ENCODE data around the gene JAK2.
"Not testable (repeated sequence)": the region's sequence is repeated elsewhere in the genome, so short reads cannot be mapped to it uniquely, and the experiment has no call there.

Gene JAK2

DNA sequence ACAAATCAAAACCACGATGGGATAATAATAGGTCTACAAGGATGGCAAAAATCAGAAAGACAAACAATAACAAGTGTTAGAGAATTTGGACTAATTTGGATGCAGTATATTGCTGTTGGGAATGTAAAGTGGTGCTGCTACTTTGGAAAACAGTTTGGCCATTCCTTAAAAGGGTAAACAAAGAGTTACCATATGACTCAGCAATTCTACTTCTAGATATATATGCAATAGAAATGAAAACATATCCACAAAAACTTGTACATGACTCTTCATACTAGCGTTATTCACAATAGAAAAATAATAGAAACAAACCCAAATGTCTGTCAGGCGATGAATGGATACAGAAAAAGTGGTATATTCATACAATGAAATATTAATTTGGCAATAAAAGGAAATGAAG is 58.3 kb downstream of the JAK2 start:
- DNase-seq = no peak

- DNase-seq = no peak
Measured at GRCh38 chr9:5044160-5044559, 59.1 kb downstream of the JAK2 start.

GRCh38 chr9:5052838-5053237 is 67.8 kb downstream of the JAK2 start:
- no peak for DNase-seq

DNA sequence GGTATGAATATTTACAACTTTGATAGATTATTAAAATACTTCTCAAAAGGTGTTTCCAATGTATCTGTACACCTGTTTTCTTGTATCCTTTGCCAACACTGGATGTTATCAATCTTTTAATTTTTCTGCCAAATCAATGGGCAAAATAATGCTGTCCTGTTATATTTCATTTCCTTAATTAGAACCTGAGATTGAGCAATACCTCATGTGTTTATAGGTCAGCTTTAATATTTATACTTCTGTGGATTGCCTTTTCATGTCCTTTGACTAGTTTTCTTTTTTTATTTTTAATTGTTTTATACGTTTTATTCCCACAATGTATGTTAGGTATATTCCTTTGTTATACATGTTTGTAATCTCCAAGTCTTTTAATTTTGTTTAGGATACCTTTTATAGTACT is 77.6 kb downstream of the JAK2 start:
- no peak for DNase-seq

DNA sequence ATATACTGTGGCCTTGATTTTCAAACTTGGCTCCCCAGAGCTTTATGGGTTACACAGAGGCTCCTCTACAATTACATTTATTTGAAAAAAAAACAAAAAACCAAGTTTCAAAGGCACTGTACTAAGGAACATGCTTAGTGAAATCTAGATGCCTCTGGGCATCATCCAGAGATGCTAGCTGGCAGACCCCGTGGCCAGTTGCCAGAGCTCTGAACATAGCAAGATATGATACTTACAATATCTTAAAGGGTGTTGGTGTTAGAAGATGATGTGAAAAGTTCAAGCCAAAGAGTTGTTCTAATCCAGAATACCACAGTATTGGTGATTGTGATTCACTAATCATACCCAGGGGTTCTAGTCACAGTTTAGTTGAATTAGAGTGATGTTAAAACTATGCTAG is 87.8 kb downstream of the JAK2 start:
- no peak for DNase-seq

- DNase-seq = no peak
Measured at GRCh38 chr9:5073701-5074100, 88.6 kb downstream of the JAK2 start.

- no peak for DNase-seq
Measured at GRCh38 chr9:5085993-5086392, 100.9 kb downstream of the JAK2 start.

GRCh38 chr9:5089737-5090136 is 104.7 kb downstream of the JAK2 start:
- no peak for DNase-seq

DNA sequence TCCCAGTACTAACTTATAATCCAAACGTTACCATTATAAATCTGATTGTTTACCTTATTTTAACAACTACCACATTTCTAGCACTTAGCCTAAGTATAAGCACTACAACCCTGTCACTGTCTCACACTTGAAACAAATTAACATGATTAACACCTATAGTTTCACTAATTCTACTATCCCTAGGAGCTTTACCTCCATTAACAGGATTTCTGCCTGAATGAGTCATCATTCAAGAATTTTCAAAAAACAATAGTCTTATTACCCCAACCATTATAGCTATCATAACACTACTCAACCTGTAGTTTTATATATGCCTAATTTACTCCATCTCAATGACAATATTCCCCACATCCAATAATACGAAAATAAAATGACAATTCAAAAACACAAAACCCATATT is 110.7 kb downstream of the JAK2 start:
- DNase-seq = no peak

- DNase-seq = no peak
Measured at GRCh38 chr9:5099466-5099865, 114.4 kb downstream of the JAK2 start.

- not testable (repeated sequence) for DNase-seq
Measured at GRCh38 chr9:5101127-5101526, 116.1 kb downstream of the JAK2 start.

GRCh38 chr9:5106517-5106916 is 121.4 kb downstream of the JAK2 start:
- not testable (repeated sequence) for DNase-seq

DNA sequence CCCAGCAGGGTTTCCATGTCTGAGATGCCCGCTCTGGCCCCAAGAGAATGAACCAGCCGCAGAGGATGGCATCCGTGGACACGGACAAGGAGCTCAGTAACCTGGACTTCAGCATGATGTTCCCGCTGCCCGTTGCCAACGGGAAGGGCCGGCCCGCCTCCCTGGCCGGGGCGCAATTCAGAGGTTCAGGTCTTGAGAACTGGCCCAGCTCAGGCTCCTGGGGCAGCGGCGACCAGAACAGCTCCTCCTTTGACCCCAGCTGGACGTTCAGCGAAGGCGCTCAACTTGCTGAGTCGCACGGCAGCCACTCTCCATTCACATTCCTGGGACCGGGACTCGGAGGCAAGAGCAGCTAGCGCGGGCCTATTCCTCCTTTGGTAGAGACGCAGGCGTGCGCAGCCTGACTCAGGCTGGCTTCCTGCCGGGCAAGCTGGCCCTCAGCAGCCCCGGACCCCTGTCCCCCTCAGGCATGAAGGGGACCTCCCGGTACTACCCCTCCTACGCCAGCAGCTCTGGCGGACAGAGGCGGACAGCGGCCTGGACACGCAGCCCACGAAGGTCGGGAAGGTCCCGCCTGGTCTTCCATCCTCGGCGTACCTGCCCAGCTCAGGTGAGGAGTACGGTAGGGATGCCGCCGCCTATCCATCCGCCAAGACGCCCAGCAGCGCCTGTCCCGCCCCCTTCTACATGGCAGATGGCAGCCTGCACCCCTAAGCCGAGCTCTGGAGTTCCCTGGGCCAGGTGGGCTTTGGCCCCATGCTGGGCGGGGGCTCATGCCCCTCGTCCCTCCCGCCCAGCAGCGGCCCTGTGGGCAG is 126.0 kb downstream of the JAK2 start:
- DNase-seq = no peak

- DNase-seq = no peak
Measured at GRCh38 chr9:5111696-5112095, 126.6 kb downstream of the JAK2 start.

DNA sequence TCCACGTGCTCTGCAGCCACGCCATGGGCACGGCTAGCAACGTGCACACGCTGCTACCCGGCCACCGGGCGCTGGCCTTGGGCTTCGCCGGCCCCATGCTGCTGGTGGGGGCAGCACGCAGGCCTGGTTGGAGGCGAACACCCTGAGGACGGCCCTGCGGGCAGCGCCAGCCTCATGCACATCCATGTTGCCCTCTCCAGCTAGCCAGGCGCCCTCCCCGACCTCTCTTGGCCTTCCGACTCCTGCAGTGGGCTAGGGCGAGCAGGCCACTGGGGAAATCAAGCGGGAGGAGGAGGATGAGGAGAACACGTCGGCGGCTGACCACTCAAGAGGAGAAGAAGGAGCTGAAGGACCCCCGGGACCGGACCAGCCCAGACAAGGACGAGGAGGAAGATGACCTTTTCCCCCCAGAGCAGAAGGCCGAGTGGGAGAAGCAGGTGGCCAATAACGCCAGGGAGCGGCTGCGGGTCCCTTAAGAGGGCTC is 127.1 kb downstream of the JAK2 start:
- no peak for DNase-seq

- DNase-seq = no peak
Measured at GRCh38 chr9:5112646-5113045, 127.6 kb downstream of the JAK2 start.

DNA sequence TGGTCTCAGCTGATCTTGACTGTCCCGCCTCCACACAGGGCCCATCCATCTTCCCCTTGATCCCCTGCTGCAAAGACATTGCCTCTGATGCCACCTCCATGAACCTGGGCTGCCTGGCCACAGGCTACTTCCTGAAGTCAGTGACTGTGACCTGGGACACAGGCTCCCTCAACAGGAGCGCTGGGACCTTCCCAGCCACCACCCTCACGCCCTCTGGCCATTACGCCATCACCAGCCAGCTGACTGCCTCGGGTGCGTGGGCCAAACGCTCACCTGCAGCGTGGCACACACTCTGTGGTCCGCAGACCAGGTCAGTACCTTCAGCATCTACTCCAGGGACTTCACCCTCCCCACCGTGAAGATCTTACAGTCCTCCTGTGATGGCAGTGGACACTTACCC is 128.5 kb downstream of the JAK2 start:
- no peak for DNase-seq

DNA sequence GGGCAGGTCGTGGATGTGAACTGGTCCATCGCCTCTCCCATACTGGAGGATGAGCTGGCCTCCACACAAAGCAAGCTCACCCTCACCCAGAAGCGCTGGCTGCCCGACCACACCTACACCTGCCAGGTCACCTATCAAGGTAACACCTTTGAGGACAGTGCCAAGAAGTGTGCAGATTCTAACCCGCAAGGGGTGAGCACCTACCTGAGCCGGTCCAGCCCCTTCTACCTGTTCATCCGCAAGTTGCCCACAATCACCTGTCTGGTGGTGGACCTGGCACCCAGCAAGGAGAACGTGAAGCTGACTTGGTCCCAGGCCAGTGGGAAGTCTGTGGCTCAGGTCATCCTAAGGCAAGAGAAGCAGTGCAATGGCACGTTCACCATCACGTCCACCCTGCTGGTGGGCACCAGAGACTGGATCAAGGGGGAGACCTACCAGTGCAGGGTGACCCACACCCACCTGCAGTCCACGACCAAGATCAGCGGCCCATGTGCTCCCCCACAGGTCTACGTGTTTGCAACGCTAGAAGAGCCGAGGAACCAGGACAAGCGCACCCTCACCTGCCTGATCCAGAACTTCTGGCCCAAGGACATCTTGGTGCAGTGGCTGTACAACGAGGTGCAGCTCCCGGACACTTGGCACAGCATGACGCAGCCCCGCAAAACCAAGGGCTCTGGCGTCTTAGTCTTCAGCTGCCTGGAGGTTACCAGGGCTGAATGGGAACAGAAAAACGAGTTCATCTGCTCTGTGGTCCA is 129.1 kb downstream of the JAK2 start:
- no peak for DNase-seq

GRCh38 chr9:5122116-5122515 is 137.0 kb downstream of the JAK2 start:
- DNase-seq = no peak

GRCh38 chr9:5122516-5122915 is 137.4 kb downstream of the JAK2 start:
- no peak for DNase-seq

GRCh38 chr9:5140151-5140550 is 155.1 kb downstream of the JAK2 start:
- DNase-seq = no peak

DNA sequence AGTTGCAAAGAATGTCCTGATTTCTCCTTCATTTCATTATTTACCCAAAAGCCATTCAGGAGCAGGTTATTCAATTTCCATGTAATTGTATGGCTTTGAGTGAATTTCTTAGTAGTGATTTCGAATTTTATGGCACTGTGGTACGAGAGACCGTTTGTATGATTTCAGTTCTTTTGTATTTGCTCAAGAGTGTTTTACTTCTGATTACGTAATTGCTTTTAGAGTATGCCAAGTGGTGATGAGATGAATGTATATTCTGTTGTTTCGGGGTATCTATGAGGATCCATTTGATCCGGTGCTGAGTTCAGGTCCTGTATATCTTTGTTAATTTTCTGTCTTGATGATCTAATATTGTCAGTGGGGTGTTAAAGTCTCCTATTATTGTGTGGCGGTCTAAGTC is 159.1 kb downstream of the JAK2 start:
- no peak for DNase-seq

DNA sequence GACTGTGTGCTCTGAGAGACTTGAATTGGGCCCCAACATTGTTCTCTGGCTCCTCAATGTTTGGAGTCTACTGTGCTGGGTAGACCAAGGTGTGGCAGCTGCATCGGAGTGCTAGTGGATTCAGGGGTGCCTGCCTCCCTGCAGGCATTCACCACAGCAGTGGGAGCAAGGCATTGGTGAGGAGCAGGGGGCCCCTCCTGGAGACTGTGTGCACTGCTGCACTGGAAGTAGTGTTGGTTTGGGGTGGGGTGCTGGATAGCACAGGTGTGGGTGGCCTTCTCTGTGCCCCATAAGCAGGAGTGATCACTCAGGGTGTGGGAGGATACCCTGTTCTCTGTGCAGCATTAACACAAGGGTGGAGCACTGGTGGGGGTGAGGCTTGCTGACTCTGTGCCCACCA is 161.2 kb downstream of the JAK2 start:
- no peak for DNase-seq

Measured in SHP77 treated with DMSO at 0.1 percent for 48 hours (cell line).